HG02852 (cell line): ENCODE data around the gene CASKIN1.
"Not testable (repeated sequence)": the region's sequence is repeated elsewhere in the genome, so short reads cannot be mapped to it uniquely, and the experiment has no call there.

ENCODE experiments used
- ATAC-seq: cut with Tn5 transposase; IDR thresholded peaks from one replicate; pipeline ENCODE4 v1.9.1; 2021; ENCODE audit warnings: mild to moderate bottlenecking, moderate library complexity; ENCODE audit not compliant: unreplicated experiment

Gene CASKIN1

GRCh38 chr16:2142942-2143877 lies 53.2 kb downstream of the CASKIN1 start:
- ATAC-seq, result no peak

GRCh38 chr16:2135770-2136490 lies 60.5 kb downstream of the CASKIN1 start, which contains the start of gene PKD1:
Gene PKD1, minus strand, starts transcription at chr16:2135898. Its CDS starts 209 bp downstream, at chr16:2135689.
- ATAC-seq, result not testable (repeated sequence)

GRCh38 chr16:2135071-2135470 lies 61.3 kb downstream of the CASKIN1 start:
- ATAC-seq, result not testable (repeated sequence)

- not testable (repeated sequence) for ATAC-seq
Observed at GRCh38 chr16:2133797-2134196, 62.6 kb downstream of the CASKIN1 start.

GRCh38 chr16:2129890-2130447 lies 66.4 kb downstream of the CASKIN1 start:
- not testable (repeated sequence) for ATAC-seq

GRCh38 chr16:2129251-2129650 lies 67.2 kb downstream of the CASKIN1 start:
- ATAC-seq, result not testable (repeated sequence)

GRCh38 chr16:2127630-2128280 lies 68.7 kb downstream of the CASKIN1 start:
- ATAC-seq, result not testable (repeated sequence)
